HepG2 (cell line): Measurements from ENCODE around the gene GAR1. TPM values are rescaled to one million over a fixed set of nuclear protein-coding genes. Genes with fewer than 3 reads are reported as not detected.

ENCODE experiments used
- ATAC-seq: fragments of 200-7000 bp; cut with Tn5 transposase; 3 replicates; pipeline ENCODE4 v1.9.1; 2020; ENCODE audit warnings: mild to moderate bottlenecking, moderate library complexity
- BruUV-seq: library from RNA; stranded (reverse); fragments of 400-500 nt; replicated peaks from 2 replicates; lab custom pipeline; 2021; lab: Mats Ljungman, UMichigan
- CTCF ChIA-PET: fragments of 300-600 bp; formaldehyde crosslinking; extraction: SDS; loops from one replicate; lab custom pipeline; 2021; ENCODE audit warnings: low total read pairs, inconsistent platforms, low intra/inter-chr PET ratio; lab: Yijun Ruan, JAX
- POLR2A ChIA-PET: fragments of 350-600 bp; sonication (Branson Sonifier 250); formaldehyde crosslinking; loops from one replicate; lab custom pipeline; 2020; ENCODE audit warnings: antibody characterized with exemption, inconsistent platforms; lab: Yijun Ruan, JAX
- DNase-seq: peaks from one replicate; pipeline ENCODE4 v3.0.0-alpha.2; 2015; ENCODE audit warnings: low spot score
- FAIRE-seq: peaks from 3 replicates; lab custom pipeline; 2011; peaks lifted over from hg19 to GRCh38; lab: Jason Lieb, UNC
- H2AFZ ChIP-seq: one replicate; pipeline ENCODE4 v1.6.1; 2011; ENCODE audit warnings: low read length, inconsistent platforms
- H3K27ac ChIP-seq: fragments of 300-600 bp; 3 replicates; pipeline ENCODE4 v1.8.0; 2011; ENCODE audit warnings: mixed run types, mild to moderate bottlenecking, mixed read lengths, low read length, inconsistent platforms; ENCODE audit not compliant: insufficient read depth; ENCODE audit errors: extremely low read length
- H3K27me3 ChIP-seq, 2 experiments: fragments of 200-600 bp in 1 of 2; 2 replicates in 1 of 2; 3 replicates in 1 of 2; pipeline versions ENCODE4 v1.6.0 to v1.8.0; 2011; ENCODE audit warnings: low read length in 2 of 2, mild to moderate bottlenecking in 2 of 2, moderate library complexity in 2 of 2, inconsistent platforms in 1 of 2; ENCODE audit not compliant: insufficient read depth in 2 of 2, control insufficient read depth in 1 of 2
- H3K36me3 ChIP-seq, 2 experiments: fragments of 200-600 bp in 1 of 2; replicated peaks in 1 of 2; 2 replicates in 1 of 2; 3 replicates in 1 of 2; pipeline versions ENCODE4 v1.5.1 to v1.8.0; 2011; ENCODE audit warnings: low read length in 2 of 2, inconsistent platforms in 1 of 2; ENCODE audit not compliant: insufficient read depth in 2 of 2, control insufficient read depth in 1 of 2
- H3K4me1 ChIP-seq: 2 replicates; pipeline ENCODE4 v1.5.1; 2012; ENCODE audit warnings: low read length, inconsistent platforms; ENCODE audit not compliant: insufficient read depth
- H3K4me2 ChIP-seq: 2 replicates; pipeline ENCODE4 v1.6.0; 2011; ENCODE audit warnings: low read depth, low read length, inconsistent platforms
- H3K4me3 ChIP-seq, 3 experiments: fragments of 200-600 bp in 1 of 3; sonication (generic), shearing (Covaris generic) in 1 of 3; replicated peaks in 1 of 3; 2 replicates each; pipeline ENCODE4 v1.5.1; 2011 to 2016; ENCODE audit warnings: low read length in 3 of 3, inconsistent platforms in 2 of 3, low read depth in 2 of 3, mild to moderate bottlenecking in 2 of 3, control low read depth in 1 of 3, mixed read lengths in 1 of 3; ENCODE audit not compliant: insufficient read depth in 1 of 3
- H3K79me2 ChIP-seq: one replicate; pipeline ENCODE4 v1.6.1; 2011; ENCODE audit warnings: low read length, inconsistent platforms; ENCODE audit not compliant: insufficient read depth
- H3K9ac ChIP-seq: 2 replicates; pipeline ENCODE4 v1.6.0; 2011; ENCODE audit warnings: mild to moderate bottlenecking, low read depth, low read length, inconsistent platforms; ENCODE audit not compliant: insufficient read depth
- H3K9me3 ChIP-seq: 2 replicates; pipeline ENCODE4 v1.5.1; 2012; ENCODE audit warnings: mild to moderate bottlenecking, low read length
- H4K20me1 ChIP-seq: 2 replicates; pipeline ENCODE4 v1.6.0; 2011; ENCODE audit warnings: inconsistent platforms, mild to moderate bottlenecking, low read length, moderate library complexity; ENCODE audit not compliant: insufficient read depth
- ATF3 ChIP-seq: sonication (generic); formaldehyde crosslinking; IDR thresholded peaks from 2 replicates; pipeline ENCODE4 v1.4.0; 2020; ENCODE audit warnings: missing genetic modification reagents
- CREB1 ChIP-seq, 2 experiments: fragments of 450-650 bp in 1 of 2; IDR thresholded peaks; 2 replicates each; pipeline ENCODE4 v1.6.1; 2016 to 2017; ENCODE audit warnings: control low read depth in 1 of 2, mild to moderate bottlenecking in 1 of 2, missing compliant biosample characterization in 1 of 2, missing genetic modification characterization in 1 of 2
- FOXP1 ChIP-seq, 2 experiments: fragments of 450-650 bp in 1 of 2; IDR thresholded peaks; 2 replicates each; pipeline ENCODE4 v1.6.1; 2017 to 2018; ENCODE audit warnings: antibody characterized with exemption in 1 of 2
- HINFP ChIP-seq: sonication (generic); formaldehyde crosslinking; IDR thresholded peaks from 2 replicates; pipeline ENCODE4 v1.4.0; 2020; ENCODE audit warnings: low read depth, mild to moderate bottlenecking, missing genetic modification reagents
- HIVEP1 ChIP-seq: sonication (generic); formaldehyde crosslinking; IDR thresholded peaks from 2 replicates; pipeline ENCODE4 v1.4.0; 2020; ENCODE audit warnings: mild to moderate bottlenecking, missing genetic modification reagents
- MAFF ChIP-seq: IDR thresholded peaks from 2 replicates; pipeline ENCODE4 v1.6.1; 2011; ENCODE audit warnings: low read depth, low read length, improper control_type of control experiment
- MAFK ChIP-seq, 2 experiments: IDR thresholded peaks in 1 of 2; conservative IDR thresholded peaks in 1 of 2; 2 replicates each; pipeline ENCODE4 v1.6.1; 2011; ENCODE audit warnings: improper control_type of control experiment in 2 of 2, low read length in 2 of 2
- ZNF343 ChIP-seq: sonication (generic); formaldehyde crosslinking; IDR thresholded peaks from 2 replicates; pipeline ENCODE4 v1.4.0; 2020; ENCODE audit warnings: mild to moderate bottlenecking, missing genetic modification reagents
- WGBS: methylation state at CpG from one replicate; pipeline ENCODE4 v1.1.6; 2017; ENCODE audit warnings: low lambda C conversion rate; 5-methylcytosine and 5-hydroxymethylcytosine counted together
- in situ Hi-C: cut with HindIII; loops from 2 replicates; pipeline ENCODE4 v1.10.0; 2017; ENCODE audit warnings: low pct_unique_long_range_greater_than_20kb; ENCODE audit not compliant: extremely low pct_ligation_motif_present
- intact Hi-C: fragments of 100-400 bp; cut with micrococcal nuclease; formaldehyde crosslinking; loops from one replicate; pipeline ENCODE4 v1.10.0; 2022; ENCODE audit not compliant: unreplicated experiment
- polyA plus RNA-seq, 8 experiments: library from polyadenylated mRNA; depleted of rRNA in 3 of 8; stranded (reverse) in 7 of 8; unstranded in 1 of 8; fragments of >200 nt; fragmentation: Illumina TruSeq in 4 of 8; extraction: Trizol in 4 of 8; gene quantifications; 2 replicates each; pipeline versions ENCODE4 v1.2.1 to v1.2.3, GENCODE V29; 2011 to 2016; ENCODE audit warnings: low read depth in 4 of 8, missing spikeins in 1 of 8, mixed read lengths in 1 of 8; ENCODE audit not compliant: insufficient read depth in 1 of 8
- total RNA-seq, 5 experiments: library from RNA; depleted of rRNA; stranded (reverse); fragments of >200 nt; fragmentation: Illumina TruSeq; extraction: Trizol; gene quantifications; 2 replicates each; pipeline ENCODE4 v1.2.3, GENCODE V29; 2016; ENCODE audit warnings: low read depth in 1 of 5

The GAR1 gene
- total and polyA plus RNA-seq, 2 of the 13 experiments (the other 11 are each of a cell fraction or from before 2014, with no cell fraction given): 11.3 to 11.4 TPM

GRCh38 chr4:109811707-109812106 is 3.9 kb upstream of the GAR1 start:
- Histone ChIP-seq H3K79me2 (peaks cover 11% of the 10 kb centered on the region), H3K27me3 (no peaks in the 10 kb centered on the region; a peak in 1 of 5 replicates), H3K4me2 (no peak overlapping the region), H3K4me3 (no peak overlapping the region), H3K9me3 (no peaks in the 10 kb centered on the region), H3K4me1 (peaks cover 9% of the 10 kb centered on the region), H4K20me1 (no peaks in the 10 kb centered on the region), H2AFZ (no peak overlapping the region), H3K27ac (no peak overlapping the region), H3K36me3 (no peaks in the 10 kb centered on the region), H3K9ac (no peak overlapping the region)
- intact Hi-C loops (no loop called here), in situ Hi-C loops (loop anchor here (25.0 kb wide), 1 partner anchor 249 kb away; the partner anchor contains the start of gene MCUB)
- FAIRE-seq: no peak
- no TSS peak for BruUV-seq
- WGBS: 71% methylated on average over 3 of the region's 3 CpGs
- TF ChIP-seq FOXP1 (IDR thresholded peaks at IDR 0.05) (no peak), FOXP1 (CRISPR knock-in tag; IDR thresholded peaks at IDR 0.05) (no peak), ATF3 (no peak), ZNF343 (CRISPR knock-in tag) (no peak), MAFK (conservative IDR thresholded peaks at IDR 0.05 in 1 of 2, IDR thresholded peaks at IDR 0.05 in 1 of 2; ENCODE audit: low read length in 2 of 2) (peak; percentile 18 to 46; a peak in 2 of 4 replicates), HINFP (CRISPR knock-in tag) (no peak), MAFF (0 out of 2 replicates have a peak, but pooled peaks have one; percentile 21), HIVEP1 (CRISPR knock-in tag) (no peak), CREB1 (IDR thresholded peaks at IDR 0.05) (peak; percentile 15; the same call in 1 of the 2 replicates), CREB1 (CRISPR knock-in tag; IDR thresholded peaks at IDR 0.05) (no peak)
- no peak for ATAC-seq
- CTCF ChIA-PET: no interaction called here
- DNase-seq: no peak
- POLR2A ChIA-PET: no interaction called here
